ENCODE results near the gene KLHL29. TPM values are rescaled to one million over a fixed set of nuclear protein-coding genes. Genes with fewer than 3 reads are reported as not detected.

KLHL29 gene
- polyA plus RNA-seq, 1 donor from 2014 or later, result 42.4 TPM

- no peak for TF ChIP-seq EZH2 (IDR thresholded peaks at IDR 0.05; ENCODE audit: borderline replicate concordance, insufficient read depth, low read length, poor library complexity, severe bottlenecking)
- TF ChIP-seq REST (IDR thresholded peaks at IDR 0.05; ENCODE audit: borderline replicate concordance), result no peak
- no peak for TF ChIP-seq POLR2AphosphoS5 (IDR thresholded peaks at IDR 0.05)
- no peak for TF ChIP-seq CTCF (IDR thresholded peaks at IDR 0.05; ENCODE audit: poor library complexity, severe bottlenecking)
- no peak for TF ChIP-seq EP300 (conservative IDR thresholded peaks at IDR 0.05; ENCODE audit: poor library complexity, severe bottlenecking)
- no peak for TF ChIP-seq RAD21 (conservative IDR thresholded peaks at IDR 0.05)
- no peak for TF ChIP-seq SMC3 (conservative IDR thresholded peaks at IDR 0.05; ENCODE audit: poor library complexity)
- no peak for TF ChIP-seq MXI1 (conservative IDR thresholded peaks at IDR 0.05; ENCODE audit: poor library complexity, severe bottlenecking)
- TF ChIP-seq TAF1 (IDR thresholded peaks at IDR 0.05; ENCODE audit: low read depth), result no peak
- Histone ChIP-seq H3K4me2 (ENCODE audit: low read length) (no peak overlapping the region), H3K9me3 (ENCODE audit: low read length) (no peaks in the 10 kb centered on the region), H4K20me1 (ENCODE audit: insufficient read depth) (no peaks in the 10 kb centered on the region), H3K36me3 (ENCODE audit: insufficient read depth, low read length) (no peaks in the 10 kb centered on the region), H3K4me3 (ENCODE audit: low read length) (no peak overlapping the region), H3K27me3 (ENCODE audit: insufficient read depth, low read depth, low read length) (no peaks in the 10 kb centered on the region), H3K9ac (ENCODE audit: low read length) (no peak overlapping the region), H3K27ac (ENCODE audit: low read length) (no peak overlapping the region), H3K9me2 (ENCODE audit: insufficient read depth, low read length) (no peaks in the 10 kb centered on the region), H3F3A (ENCODE audit: insufficient read depth, low read length, poor library complexity, severe bottlenecking) (no peaks in the 10 kb centered on the region), H2AFZ (ENCODE audit: low read depth, low read length) (no peak overlapping the region), H3K79me2 (replicated peaks; ENCODE audit: insufficient read depth, low read length) (no peaks in the 10 kb centered on the region)
Observed at GRCh38 chr2:23342075-23342474, 42.9 kb upstream of the KLHL29 start.

DNA sequence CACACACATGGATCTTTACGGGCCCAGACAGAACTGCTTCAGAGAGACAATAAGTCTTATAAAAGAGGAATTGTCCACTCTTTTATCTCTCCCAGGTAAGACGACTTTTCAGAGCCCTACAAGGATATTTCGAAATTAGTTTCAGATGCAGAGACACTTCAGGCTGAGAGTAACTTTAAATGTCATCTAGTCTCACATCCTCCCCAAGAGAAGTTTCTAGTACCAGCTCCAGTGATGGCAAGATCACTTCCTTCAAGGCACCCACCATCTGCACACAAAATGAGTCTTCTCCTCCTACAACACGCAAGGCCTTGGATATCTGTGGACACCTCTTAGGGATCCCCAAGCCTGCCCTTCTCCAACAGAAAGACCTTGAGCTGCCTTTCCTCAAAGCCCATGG lies 39.0 kb upstream of the KLHL29 start:
- TF ChIP-seq REST (IDR thresholded peaks at IDR 0.05; ENCODE audit: borderline replicate concordance) (no peak), CTCF (IDR thresholded peaks at IDR 0.05; ENCODE audit: poor library complexity, severe bottlenecking) (no peak), EZH2 (IDR thresholded peaks at IDR 0.05; ENCODE audit: borderline replicate concordance, insufficient read depth, low read length, poor library complexity, severe bottlenecking) (no peak), POLR2AphosphoS5 (IDR thresholded peaks at IDR 0.05) (no peak)
- Histone ChIP-seq H3K4me3 (ENCODE audit: low read length) (no peak overlapping the region), H3F3A (ENCODE audit: insufficient read depth, low read length, poor library complexity, severe bottlenecking) (no peaks in the 10 kb centered on the region), H3K9me2 (ENCODE audit: insufficient read depth, low read length) (no peaks in the 10 kb centered on the region), H3K9me3 (ENCODE audit: low read length) (no peaks in the 10 kb centered on the region), H3K79me2 (replicated peaks; ENCODE audit: insufficient read depth, low read length) (no peaks in the 10 kb centered on the region), H3K27ac (ENCODE audit: low read length) (no peak overlapping the region), H3K4me2 (ENCODE audit: low read length) (no peak overlapping the region), H3K27me3 (ENCODE audit: insufficient read depth, low read depth, low read length) (no peaks in the 10 kb centered on the region), H4K20me1 (ENCODE audit: insufficient read depth) (no peaks in the 10 kb centered on the region), H3K36me3 (ENCODE audit: insufficient read depth, low read length) (no peaks in the 10 kb centered on the region), H3K9ac (ENCODE audit: low read length) (no peak overlapping the region), H2AFZ (ENCODE audit: low read depth, low read length) (no peak overlapping the region)
